ENCODE results near the gene ERICH3.

ERICH3 gene

GRCh38 chr1:74673351-74674111 lies at the start of gene ERICH3:
Gene ERICH3, minus strand, starts transcription at chr1:74673792. Its CDS starts 273 bp downstream, at chr1:74673519.
- no peak for DNase-seq

GRCh38 chr1:74717626-74718025 lies 44.0 kb upstream of the ERICH3 start:
- DNase-seq: no peak

GRCh38 chr1:74716822-74717221 lies 43.2 kb upstream of the ERICH3 start:
- DNase-seq: no peak

GRCh38 chr1:74715806-74716205 lies 42.2 kb upstream of the ERICH3 start:
- DNase-seq: no peak

GRCh38 chr1:74715236-74715502 lies 41.6 kb upstream of the ERICH3 start:
- DNase-seq: no peak

- DNase-seq: no peak
Measured at GRCh38 chr1:74714429-74715235, 41.0 kb upstream of the ERICH3 start.

GRCh38 chr1:74713849-74714248 lies 40.3 kb upstream of the ERICH3 start:
- DNase-seq: no peak

GRCh38 chr1:74712881-74713280 lies 39.3 kb upstream of the ERICH3 start:
- no peak for DNase-seq

GRCh38 chr1:74703386-74704182 lies 30.0 kb upstream of the ERICH3 start:
- DNase-seq: no peak

- DNase-seq: no peak
Measured at GRCh38 chr1:74699331-74699730, 25.7 kb upstream of the ERICH3 start.

GRCh38 chr1:74697832-74698231 lies 24.2 kb upstream of the ERICH3 start:
- no peak for DNase-seq

- DNase-seq: no peak
Measured at GRCh38 chr1:74693473-74693872, 19.9 kb upstream of the ERICH3 start.

GRCh38 chr1:74690909-74691308 lies 17.3 kb upstream of the ERICH3 start:
- DNase-seq: no peak

GRCh38 chr1:74690364-74690696 lies 16.7 kb upstream of the ERICH3 start:
- DNase-seq: no peak

GRCh38 chr1:74689621-74690363 lies 16.2 kb upstream of the ERICH3 start:
- peak; percentile 11 to 48 for DNase-seq

GRCh38 chr1:74686928-74687327 lies 13.3 kb upstream of the ERICH3 start:
- no peak for DNase-seq

- DNase-seq: no peak
Measured at GRCh38 chr1:74684301-74684700, 10.7 kb upstream of the ERICH3 start.

GRCh38 chr1:74683656-74684055 lies 10.1 kb upstream of the ERICH3 start:
- DNase-seq: no peak

- DNase-seq: no peak
Measured at GRCh38 chr1:74681851-74682250, 8.3 kb upstream of the ERICH3 start.

- no peak for DNase-seq
Measured at GRCh38 chr1:74681449-74681848, 7.9 kb upstream of the ERICH3 start.

- no peak for DNase-seq
Measured at GRCh38 chr1:74681001-74681400, 7.4 kb upstream of the ERICH3 start.

- DNase-seq: no peak
Measured at GRCh38 chr1:74679811-74680210, 6.2 kb upstream of the ERICH3 start.

GRCh38 chr1:74677926-74678325 lies 4.3 kb upstream of the ERICH3 start:
- DNase-seq: no peak
